Measurements from ENCODE around the gene DZIP1L. TPM values are rescaled to one million over a fixed set of nuclear protein-coding genes. Genes with fewer than 3 reads are reported as not detected.

DZIP1L gene
- total and polyA plus RNA-seq, 2 experiments from 2014 or later, result 10.6 to 19.5 TPM

GRCh38 chr3:138078901-138079344, 36.5 kb downstream of the DZIP1L start (continued):
- TF ChIP-seq CREB1 (CRISPR knock-in tag; IDR thresholded peaks at IDR 0.05; ENCODE audit: low read depth) (no peak), ETS1 (IDR thresholded peaks at IDR 0.05) (no peak)

GRCh38 chr3:138078096-138078495, 37.3 kb downstream of the DZIP1L start:
- no peak for ATAC-seq
- no peak overlapping the region for H3K4me2 ChIP-seq

More at GRCh38 chr3:138078096-138078495, 37.3 kb downstream of the DZIP1L start:
- Mint-ChIP-seq H3K4me1 (peaks cover 5% of the 10 kb centered on the region), H3K36me3 (ENCODE audit: low read depth) (peaks cover 21% of the 10 kb centered on the region), H3K27ac (no peak overlapping the region), H3K4me3 (no peak overlapping the region), H3K27me3 (ENCODE audit: insufficient read depth, low read depth, poor library complexity) (peaks cover 3% of the 10 kb centered on the region), H3K9me3 (no peaks in the 10 kb centered on the region)
- no peak overlapping the region for H3K27ac ChIP-seq (ENCODE audit: low read depth)
- no peak overlapping the region for H3K4me3 ChIP-seq
- peaks cover 5% of the 10 kb centered on the region; the same call in 1 of the 2 replicates for H3K9me2 ChIP-seq (ENCODE audit: insufficient read depth)
- H3F3A ChIP-seq (replicated peaks; ENCODE audit: low read depth), result no peaks in the 10 kb centered on the region
- H3K4me1 ChIP-seq (ENCODE audit: insufficient read depth), result 0 out of 2 replicates have a peak, but pooled peaks cover 2% of the 10 kb centered on the region
- H3K27me3 ChIP-seq (ENCODE audit: insufficient read depth), result no peaks in the 10 kb centered on the region
- no peaks in the 10 kb centered on the region for H3K79me2 ChIP-seq (replicated peaks; ENCODE audit: insufficient read depth)
- no peak for DNase-seq (ENCODE audit: low spot score)
- TF ChIP-seq ZNF462 (CRISPR knock-in tag; IDR thresholded peaks at IDR 0.05), result no peak
- TF ChIP-seq EZH2phosphoT487 (IDR thresholded peaks at IDR 0.05; ENCODE audit: unreplicated experiment), result no peak
- TF ChIP-seq POLR2AphosphoS5 (IDR thresholded peaks at IDR 0.05; ENCODE audit: low read depth), result no peak
- TF ChIP-seq NANOG (IDR thresholded peaks at IDR 0.05; ENCODE audit: borderline replicate concordance), result no peak
- no peaks in the 10 kb centered on the region for H4K20me1 ChIP-seq (replicated peaks; ENCODE audit: insufficient read depth)
- H2AFZ ChIP-seq, result no peak overlapping the region
- no peaks in the 10 kb centered on the region; the same call in 1 of the 2 replicates for H3K36me3 ChIP-seq (ENCODE audit: insufficient read depth)

Measured in GM23338 (cell line).